ENCODE data around the gene MAT2A.
"Not testable (repeated sequence)": the region's sequence is repeated elsewhere in the genome, so short reads cannot be mapped to it uniquely, and the experiment has no call there.

Gene MAT2A

GRCh38 chr2:85524336-85524908 is 14.5 kb upstream of the MAT2A start:
- DNase-seq, result no peak

GRCh38 chr2:85525029-85525428 is 13.9 kb upstream of the MAT2A start:
- no peak for DNase-seq

GRCh38 chr2:85525567-85525966 is 13.4 kb upstream of the MAT2A start:
- no peak for DNase-seq

- no peak for DNase-seq
Observed at GRCh38 chr2:85527787-85528186, 11.2 kb upstream of the MAT2A start.

- no peak for DNase-seq
Observed at GRCh38 chr2:85528355-85528754, 10.6 kb upstream of the MAT2A start.

- no peak for DNase-seq
Observed at GRCh38 chr2:85529809-85530208, 9.2 kb upstream of the MAT2A start.

GRCh38 chr2:85531589-85531988 is 7.4 kb upstream of the MAT2A start:
- DNase-seq, result no peak

GRCh38 chr2:85534099-85534498 is 4.9 kb upstream of the MAT2A start:
- no peak for DNase-seq

GRCh38 chr2:85534881-85535280 is 4.1 kb upstream of the MAT2A start:
- DNase-seq, result no peak

- no peak for DNase-seq
Observed at GRCh38 chr2:85536479-85536878, 2.5 kb upstream of the MAT2A start.

- peak; percentile 38 for DNase-seq
Observed at GRCh38 chr2:85537600-85538506, 1.1 kb upstream of the MAT2A start.

GRCh38 chr2:85539361-85540132 is 579 bp downstream of the MAT2A start:
- peak; percentile 78 for DNase-seq

GRCh38 chr2:85540133-85540648 is 1.2 kb downstream of the MAT2A start:
- DNase-seq, result no peak

- DNase-seq, result no peak
Observed at GRCh38 chr2:85541262-85541661, 2.3 kb downstream of the MAT2A start.

GRCh38 chr2:85541753-85542457 is 2.9 kb downstream of the MAT2A start:
- no peak for DNase-seq

GRCh38 chr2:85542777-85543176 is 3.8 kb downstream of the MAT2A start:
- DNase-seq, result no peak

GRCh38 chr2:85544254-85544691 is 5.3 kb downstream of the MAT2A start:
- not testable (repeated sequence) for DNase-seq

- DNase-seq, result not testable (repeated sequence)
Observed at GRCh38 chr2:85544915-85545779, 6.2 kb downstream of the MAT2A start.

- no peak for DNase-seq
Observed at GRCh38 chr2:85545780-85546240, 6.8 kb downstream of the MAT2A start.

- DNase-seq, result no peak
Observed at GRCh38 chr2:85547089-85547858, 8.3 kb downstream of the MAT2A start.

Data from activated CD8-positive, alpha-beta memory T cell treated with anti-CD3 and anti-CD28 coated beads, Interleukin-2, amount 50 U/mL, for 4 hours (primary cell).